ENCODE data around the gene CRYBB3.

Gene CRYBB3

GRCh38 chr22:25161017-25161915 is 38.4 kb upstream of the CRYBB3 start:
- CTCF ChIA-PET = no interaction called here
- WGBS (ENCODE audit: insufficient coverage) = 95% methylated on average over 13 of the region's 14 CpGs

GRCh38 chr22:25161916-25162530 is 37.6 kb upstream of the CRYBB3 start:
- no peaks in the 10 kb centered on the region for H3K36me3 ChIP-seq (ENCODE audit: control insufficient read depth in 4 of 4, insufficient read depth in 4 of 4, low read length in 3 of 4)
- H3K27me3 ChIP-seq (replicated peaks in 2 of 5; ENCODE audit: control insufficient read depth in 4 of 5, insufficient read depth in 5 of 5, low read length in 4 of 5) = no peaks in the 10 kb centered on the region
- H3K9me3 ChIP-seq (ENCODE audit: control extremely low read depth in 1 of 5, control insufficient read depth in 4 of 5, insufficient read depth in 2 of 5, low read depth in 1 of 5, low read length in 4 of 5) = no peaks in the 10 kb centered on the region
- no peak overlapping the region for H3K4me3 ChIP-seq (ENCODE audit: control insufficient read depth in 1 of 7, extremely low read depth in 1 of 7, insufficient read depth in 4 of 7, low read depth in 2 of 7, low read length in 6 of 7)
- DNase-seq = no peak
- ChIA-PET POLR2A (no interaction called here), CTCF (no interaction called here)
- H3K4me1 ChIP-seq (ENCODE audit: control extremely low read depth in 1 of 4, control insufficient read depth in 4 of 4, insufficient read depth in 4 of 4, low read length in 3 of 4) = no peaks in the 10 kb centered on the region
- 83% methylated on average over 3 of the region's 6 CpGs for WGBS (ENCODE audit: insufficient coverage)
- no peak overlapping the region for H3K27ac ChIP-seq (ENCODE audit: insufficient read depth in 1 of 2, low read depth in 1 of 2, low read length in 2 of 2, poor library complexity in 1 of 2, severe bottlenecking in 2 of 2)

More at GRCh38 chr22:25161017-25161915, 38.4 kb upstream of the CRYBB3 start:
- Histone ChIP-seq H3K27ac (ENCODE audit: insufficient read depth in 1 of 2, low read depth in 1 of 2, low read length in 2 of 2, poor library complexity in 1 of 2, severe bottlenecking in 2 of 2) (no peak overlapping the region), H3K4me1 (ENCODE audit: control extremely low read depth in 1 of 4, control insufficient read depth in 4 of 4, insufficient read depth in 4 of 4, low read length in 3 of 4) (no peaks in the 10 kb centered on the region), H3K4me3 (ENCODE audit: control insufficient read depth in 1 of 7, extremely low read depth in 1 of 7, insufficient read depth in 4 of 7, low read depth in 2 of 7, low read length in 6 of 7) (no peak overlapping the region), H3K27me3 (replicated peaks in 2 of 5; ENCODE audit: control insufficient read depth in 4 of 5, insufficient read depth in 5 of 5, low read length in 4 of 5) (no peaks in the 10 kb centered on the region), H3K9me3 (ENCODE audit: control extremely low read depth in 1 of 5, control insufficient read depth in 4 of 5, insufficient read depth in 2 of 5, low read depth in 1 of 5, low read length in 4 of 5) (no peaks in the 10 kb centered on the region), H3K36me3 (ENCODE audit: control insufficient read depth in 4 of 4, insufficient read depth in 4 of 4, low read length in 3 of 4) (no peaks in the 10 kb centered on the region)
- DNase-seq = no peak
- POLR2A ChIA-PET = no interaction called here

- no peak for DNase-seq
- Histone ChIP-seq H3K9me3 (ENCODE audit: control extremely low read depth in 1 of 5, control insufficient read depth in 4 of 5, insufficient read depth in 2 of 5, low read depth in 1 of 5, low read length in 4 of 5) (no peaks in the 10 kb centered on the region), H3K4me1 (ENCODE audit: control extremely low read depth in 1 of 4, control insufficient read depth in 4 of 4, insufficient read depth in 4 of 4, low read length in 3 of 4) (no peaks in the 10 kb centered on the region), H3K27me3 (replicated peaks in 2 of 5; ENCODE audit: control insufficient read depth in 4 of 5, insufficient read depth in 5 of 5, low read length in 4 of 5) (no peaks in the 10 kb centered on the region), H3K4me3 (ENCODE audit: control insufficient read depth in 1 of 7, extremely low read depth in 1 of 7, insufficient read depth in 4 of 7, low read depth in 2 of 7, low read length in 6 of 7) (no peak overlapping the region), H3K27ac (ENCODE audit: insufficient read depth in 1 of 2, low read depth in 1 of 2, low read length in 2 of 2, poor library complexity in 1 of 2, severe bottlenecking in 2 of 2) (no peak overlapping the region), H3K36me3 (ENCODE audit: control insufficient read depth in 4 of 4, insufficient read depth in 4 of 4, low read length in 3 of 4) (no peaks in the 10 kb centered on the region)
- WGBS (ENCODE audit: insufficient coverage) = no CpG with 5 or more reads among the region's 1 CpG
- CTCF ChIA-PET = no interaction called here
- POLR2A ChIA-PET = no interaction called here
Observed at GRCh38 chr22:25162561-25162960, 37.1 kb upstream of the CRYBB3 start.

- Histone ChIP-seq H3K4me1 (ENCODE audit: control extremely low read depth in 1 of 4, control insufficient read depth in 4 of 4, insufficient read depth in 4 of 4, low read length in 3 of 4) (no peaks in the 10 kb centered on the region), H3K27ac (ENCODE audit: insufficient read depth in 1 of 2, low read depth in 1 of 2, low read length in 2 of 2, poor library complexity in 1 of 2, severe bottlenecking in 2 of 2) (no peak overlapping the region), H3K36me3 (ENCODE audit: control insufficient read depth in 4 of 4, insufficient read depth in 4 of 4, low read length in 3 of 4) (no peaks in the 10 kb centered on the region), H3K9me3 (ENCODE audit: control extremely low read depth in 1 of 5, control insufficient read depth in 4 of 5, insufficient read depth in 2 of 5, low read depth in 1 of 5, low read length in 4 of 5) (no peaks in the 10 kb centered on the region), H3K4me3 (ENCODE audit: control insufficient read depth in 1 of 7, extremely low read depth in 1 of 7, insufficient read depth in 4 of 7, low read depth in 2 of 7, low read length in 6 of 7) (no peak overlapping the region), H3K27me3 (replicated peaks in 2 of 5; ENCODE audit: control insufficient read depth in 4 of 5, insufficient read depth in 5 of 5, low read length in 4 of 5) (no peaks in the 10 kb centered on the region)
- 98% methylated on average over 10 of the region's 10 CpGs for WGBS (ENCODE audit: insufficient coverage)
- no peak for DNase-seq
- ChIA-PET POLR2A (no interaction called here), CTCF (no interaction called here)
Observed at GRCh38 chr22:25165785-25166184, 33.9 kb upstream of the CRYBB3 start.

- Histone ChIP-seq H3K9me3 (ENCODE audit: control extremely low read depth in 1 of 5, control insufficient read depth in 4 of 5, insufficient read depth in 2 of 5, low read depth in 1 of 5, low read length in 4 of 5) (no peaks in the 10 kb centered on the region), H3K27me3 (replicated peaks in 2 of 5; ENCODE audit: control insufficient read depth in 4 of 5, insufficient read depth in 5 of 5, low read length in 4 of 5) (no peaks in the 10 kb centered on the region), H3K4me1 (ENCODE audit: control extremely low read depth in 1 of 4, control insufficient read depth in 4 of 4, insufficient read depth in 4 of 4, low read length in 3 of 4) (no peaks in the 10 kb centered on the region), H3K27ac (ENCODE audit: insufficient read depth in 1 of 2, low read depth in 1 of 2, low read length in 2 of 2, poor library complexity in 1 of 2, severe bottlenecking in 2 of 2) (no peak overlapping the region), H3K36me3 (ENCODE audit: control insufficient read depth in 4 of 4, insufficient read depth in 4 of 4, low read length in 3 of 4) (no peaks in the 10 kb centered on the region), H3K4me3 (ENCODE audit: control insufficient read depth in 1 of 7, extremely low read depth in 1 of 7, insufficient read depth in 4 of 7, low read depth in 2 of 7, low read length in 6 of 7) (no peak overlapping the region)
- 99% methylated on average over 7 of the region's 9 CpGs for WGBS (ENCODE audit: insufficient coverage)
- CTCF ChIA-PET = no interaction called here
- POLR2A ChIA-PET = no interaction called here
- no peak for DNase-seq
Observed at GRCh38 chr22:25166266-25167040, 33.2 kb upstream of the CRYBB3 start.

- Histone ChIP-seq H3K27ac (ENCODE audit: insufficient read depth in 1 of 2, low read depth in 1 of 2, low read length in 2 of 2, poor library complexity in 1 of 2, severe bottlenecking in 2 of 2) (no peak overlapping the region), H3K36me3 (ENCODE audit: control insufficient read depth in 4 of 4, insufficient read depth in 4 of 4, low read length in 3 of 4) (no peaks in the 10 kb centered on the region), H3K27me3 (replicated peaks in 2 of 5; ENCODE audit: control insufficient read depth in 4 of 5, insufficient read depth in 5 of 5, low read length in 4 of 5) (no peaks in the 10 kb centered on the region), H3K4me1 (ENCODE audit: control extremely low read depth in 1 of 4, control insufficient read depth in 4 of 4, insufficient read depth in 4 of 4, low read length in 3 of 4) (no peaks in the 10 kb centered on the region), H3K4me3 (ENCODE audit: control insufficient read depth in 1 of 7, extremely low read depth in 1 of 7, insufficient read depth in 4 of 7, low read depth in 2 of 7, low read length in 6 of 7) (no peak overlapping the region), H3K9me3 (ENCODE audit: control extremely low read depth in 1 of 5, control insufficient read depth in 4 of 5, insufficient read depth in 2 of 5, low read depth in 1 of 5, low read length in 4 of 5) (no peaks in the 10 kb centered on the region)
- CTCF ChIA-PET = no interaction called here
- DNase-seq = no peak
- POLR2A ChIA-PET = no interaction called here
- 94% methylated on average over 7 of the region's 7 CpGs for WGBS (ENCODE audit: insufficient coverage)
Observed at GRCh38 chr22:25167082-25167481, 32.6 kb upstream of the CRYBB3 start.
